ENCODE measurements around the gene PPP1R3F.

Gene PPP1R3F, protein sequence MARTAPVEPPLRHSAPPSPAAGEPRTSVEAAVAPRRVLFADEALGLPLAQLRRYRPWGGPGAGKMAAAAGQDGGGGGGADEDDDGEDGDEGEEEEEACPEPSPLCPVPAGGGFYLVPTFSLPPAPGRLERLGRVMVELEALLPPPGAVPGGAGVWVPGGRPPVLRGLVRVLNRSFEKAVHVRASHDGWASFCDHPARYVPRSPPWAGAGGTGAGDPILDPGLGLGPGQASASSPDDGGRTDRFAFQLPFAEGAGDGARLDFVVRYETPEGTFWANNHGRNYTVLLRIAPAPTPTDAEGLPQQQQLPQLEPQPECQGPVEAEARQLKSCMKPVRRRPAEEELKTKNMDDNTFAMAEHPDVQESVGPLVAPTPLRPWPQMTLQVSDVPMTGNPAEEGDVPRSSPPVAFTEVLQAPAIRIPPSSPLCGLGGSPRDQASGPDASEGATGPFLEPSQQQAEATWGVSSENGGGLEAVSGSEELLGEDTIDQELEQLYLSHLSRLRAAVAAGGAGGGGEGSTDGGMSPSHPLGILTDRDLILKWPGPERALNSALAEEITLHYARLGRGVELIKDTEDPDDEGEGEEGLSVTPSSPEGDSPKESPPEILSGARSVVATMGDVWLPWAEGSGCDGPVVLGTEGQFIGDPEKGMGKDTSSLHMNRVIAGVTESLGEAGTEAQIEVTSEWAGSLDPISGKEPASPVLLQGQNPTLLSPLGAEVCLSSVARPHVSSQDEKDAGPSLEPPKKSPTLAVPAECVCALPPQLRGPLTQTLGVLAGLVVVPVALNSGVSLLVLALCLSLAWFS

GRCh38 chrX:49269767-49270248 lies at the start of gene PPP1R3F:
Gene PPP1R3F, plus strand, starts transcription at chrX:49269793. Its CDS starts 77 bp downstream, at chrX:49269870.
- H3K27ac Mint-ChIP-seq, result peak within 1 kb of the TSS; percentile 99

GRCh38 chrX:49220100-49220499 lies 49.5 kb upstream of the PPP1R3F start:
- Mint-ChIP-seq H3K9me3 (no peaks in the 10 kb centered on the region), H3K27me3 (ENCODE audit: low read depth) (no peaks in the 10 kb centered on the region), H3K4me1 (ENCODE audit: low read depth) (peaks cover 1% of the 10 kb centered on the region), H3K27ac (no peak overlapping the region), H3K36me3 (ENCODE audit: low read depth) (no peaks in the 10 kb centered on the region), H3K4me3 (no peak overlapping the region)

More at GRCh38 chrX:49269767-49270248, at the start of gene PPP1R3F:
- peak within 1 kb of the TSS; percentile 93 for H3K4me3 Mint-ChIP-seq
- H3K27me3 Mint-ChIP-seq (ENCODE audit: low read depth), result no peaks in the 10 kb centered on the region
- H3K4me1 Mint-ChIP-seq (ENCODE audit: low read depth), result peaks cover 37% of the 10 kb centered on the region
- peaks cover 9% of the 10 kb centered on the region for H3K36me3 Mint-ChIP-seq (ENCODE audit: low read depth)
- no peaks in the 10 kb centered on the region for H3K9me3 Mint-ChIP-seq

DNA sequence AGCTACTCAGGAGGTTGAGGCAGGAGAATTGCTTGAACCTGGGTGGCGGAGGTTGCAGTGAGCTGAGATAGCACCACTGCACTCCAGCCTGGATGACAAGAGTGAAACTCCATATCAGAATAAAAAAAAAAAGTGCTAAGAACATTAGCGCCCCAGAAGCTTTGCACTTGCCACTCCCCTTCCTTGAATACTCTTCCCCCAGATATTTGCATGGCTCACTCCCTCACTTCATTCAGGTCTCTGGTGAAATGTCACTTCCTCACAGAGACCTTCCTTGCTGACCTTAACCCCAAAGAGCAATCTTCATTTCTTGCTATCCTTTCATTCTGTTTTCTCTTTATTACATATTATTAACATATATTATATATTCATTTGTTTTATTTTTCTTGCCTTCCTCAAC lies 47.7 kb upstream of the PPP1R3F start:
- Mint-ChIP-seq H3K4me3 (no peak overlapping the region), H3K27ac (no peak overlapping the region), H3K27me3 (ENCODE audit: low read depth) (no peaks in the 10 kb centered on the region), H3K9me3 (no peaks in the 10 kb centered on the region), H3K4me1 (ENCODE audit: low read depth) (peaks cover 1% of the 10 kb centered on the region), H3K36me3 (ENCODE audit: low read depth) (no peaks in the 10 kb centered on the region)

GRCh38 chrX:49225858-49226257 lies 43.7 kb upstream of the PPP1R3F start:
- no peaks in the 10 kb centered on the region for H3K36me3 Mint-ChIP-seq (ENCODE audit: low read depth)
- peaks cover 5% of the 10 kb centered on the region for H3K4me1 Mint-ChIP-seq (ENCODE audit: low read depth)
- H3K9me3 Mint-ChIP-seq, result no peaks in the 10 kb centered on the region
- H3K27ac Mint-ChIP-seq, result no peak overlapping the region
- H3K27me3 Mint-ChIP-seq (ENCODE audit: low read depth), result no peaks in the 10 kb centered on the region
- no peak overlapping the region for H3K4me3 Mint-ChIP-seq

DNA sequence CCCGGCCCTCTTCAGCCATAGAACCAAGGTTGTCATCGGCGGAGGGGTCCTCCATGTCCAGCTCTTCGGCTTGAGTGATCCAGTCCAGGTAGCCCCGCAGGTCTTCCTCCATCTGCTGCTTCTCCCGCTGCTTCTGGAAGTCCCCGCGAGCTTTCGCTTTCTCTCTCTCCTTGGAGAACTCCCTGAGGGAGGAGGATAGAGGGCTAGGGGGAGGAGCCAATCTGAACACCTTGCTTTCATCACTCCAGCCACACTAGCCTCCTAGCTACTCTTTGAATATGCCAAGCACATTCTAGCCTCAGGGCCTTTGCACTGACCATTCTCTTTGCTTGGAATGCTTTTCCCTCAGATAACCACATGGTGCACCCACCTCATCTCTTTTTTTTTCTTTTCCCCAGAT lies 42.6 kb upstream of the PPP1R3F start:
- Mint-ChIP-seq H3K36me3 (ENCODE audit: low read depth) (no peaks in the 10 kb centered on the region), H3K4me1 (ENCODE audit: low read depth) (peaks cover 13% of the 10 kb centered on the region), H3K4me3 (no peak overlapping the region), H3K27ac (no peak overlapping the region), H3K27me3 (ENCODE audit: low read depth) (no peaks in the 10 kb centered on the region), H3K9me3 (no peaks in the 10 kb centered on the region)

- Mint-ChIP-seq H3K4me1 (ENCODE audit: low read depth) (peaks cover 14% of the 10 kb centered on the region), H3K27me3 (ENCODE audit: low read depth) (no peaks in the 10 kb centered on the region), H3K4me3 (no peak overlapping the region), H3K27ac (peak overlapping the region; percentile 26), H3K36me3 (ENCODE audit: low read depth) (no peaks in the 10 kb centered on the region), H3K9me3 (no peaks in the 10 kb centered on the region)
Measured at GRCh38 chrX:49227726-49228125, 41.9 kb upstream of the PPP1R3F start.

DNA sequence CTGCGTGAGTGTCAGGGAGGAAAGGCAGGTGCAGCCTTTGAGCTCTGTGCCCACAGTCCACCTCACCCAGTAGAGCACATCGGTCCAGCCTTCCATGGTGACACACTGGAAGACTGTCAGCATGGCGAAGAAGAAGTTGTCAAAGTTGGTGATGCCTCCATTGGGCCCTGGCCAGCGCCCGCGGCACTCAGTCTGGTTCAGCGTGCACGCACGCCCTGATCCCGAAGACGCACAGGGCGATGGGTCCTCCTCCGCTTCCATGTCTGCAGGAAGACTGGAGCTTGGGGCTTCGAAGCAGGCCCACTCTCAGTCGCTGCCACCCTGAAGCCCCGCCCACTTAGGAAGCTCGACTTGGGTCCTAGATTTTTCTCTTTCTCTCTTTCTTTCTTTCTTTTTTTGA lies 41.4 kb upstream of the PPP1R3F start:
- peaks cover 16% of the 10 kb centered on the region for H3K4me1 Mint-ChIP-seq (ENCODE audit: low read depth)

GRCh38 chrX:49230500-49231232 lies 38.9 kb upstream of the PPP1R3F start:
- peak overlapping the region; percentile 78 for H3K4me3 Mint-ChIP-seq
- H3K4me1 Mint-ChIP-seq (ENCODE audit: low read depth), result peaks cover 18% of the 10 kb centered on the region
- H3K9me3 Mint-ChIP-seq, result no peaks in the 10 kb centered on the region
- no peaks in the 10 kb centered on the region for H3K27me3 Mint-ChIP-seq (ENCODE audit: low read depth)
- H3K27ac Mint-ChIP-seq, result peak overlapping the region; percentile 92
- H3K36me3 Mint-ChIP-seq (ENCODE audit: low read depth), result no peaks in the 10 kb centered on the region

More for the DNA sequence above, 41.4 kb upstream of the PPP1R3F start:
- Mint-ChIP-seq H3K36me3 (ENCODE audit: low read depth) (no peaks in the 10 kb centered on the region), H3K27me3 (ENCODE audit: low read depth) (no peaks in the 10 kb centered on the region), H3K27ac (peak overlapping the region; percentile 26), H3K4me3 (no peak overlapping the region), H3K9me3 (no peaks in the 10 kb centered on the region)

DNA sequence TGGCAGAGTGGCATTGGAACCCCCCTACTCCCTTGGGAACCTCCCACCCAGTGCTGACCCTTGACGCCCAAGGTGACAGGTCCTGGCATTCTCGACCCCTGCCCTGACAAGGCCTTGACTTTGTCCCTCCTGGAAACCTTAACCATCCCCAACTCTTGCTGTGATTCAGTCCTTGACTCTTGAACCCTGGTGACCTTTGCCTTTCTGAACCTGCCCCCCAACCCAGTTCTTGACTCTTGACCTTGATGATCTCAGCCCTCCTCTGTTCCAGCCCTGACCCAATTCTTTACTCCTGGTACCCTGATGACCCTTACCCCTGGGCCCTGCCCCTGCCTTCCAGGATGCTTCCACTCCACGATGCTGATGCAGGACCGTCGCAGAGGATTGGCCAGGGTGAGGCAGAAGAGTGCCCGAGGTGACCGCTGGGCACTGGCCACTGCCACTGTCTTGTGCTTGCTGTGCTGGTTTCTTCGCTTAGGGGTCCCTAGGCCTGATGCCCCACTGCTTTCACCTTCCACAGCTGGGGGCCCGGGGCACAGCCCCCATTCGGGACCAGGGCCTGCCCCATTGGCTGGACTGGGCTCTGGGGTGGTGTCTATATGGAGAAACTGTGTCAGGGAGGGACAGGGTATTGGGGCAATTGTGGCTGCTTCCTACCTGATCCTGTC lies 38.1 kb upstream of the PPP1R3F start:
- Mint-ChIP-seq H3K27ac (peak overlapping the region; percentile 92), H3K27me3 (ENCODE audit: low read depth) (no peaks in the 10 kb centered on the region), H3K4me1 (ENCODE audit: low read depth) (peaks cover 18% of the 10 kb centered on the region), H3K4me3 (peak overlapping the region; percentile 78), H3K36me3 (ENCODE audit: low read depth) (no peaks in the 10 kb centered on the region), H3K9me3 (no peaks in the 10 kb centered on the region)

- H3K36me3 Mint-ChIP-seq (ENCODE audit: low read depth), result peaks cover 6% of the 10 kb centered on the region
- H3K27me3 Mint-ChIP-seq (ENCODE audit: low read depth), result no peaks in the 10 kb centered on the region
- H3K9me3 Mint-ChIP-seq, result no peaks in the 10 kb centered on the region
- peaks cover 28% of the 10 kb centered on the region for H3K4me1 Mint-ChIP-seq (ENCODE audit: low read depth)
- no peak overlapping the region for H3K27ac Mint-ChIP-seq
- H3K4me3 Mint-ChIP-seq, result no peak overlapping the region
Measured at GRCh38 chrX:49232525-49232924, 37.1 kb upstream of the PPP1R3F start.

GRCh38 chrX:49233176-49233575 lies 36.4 kb upstream of the PPP1R3F start, which contains the start of gene CACNA1F:
Gene CACNA1F, minus strand, starts transcription at chrX:49233340. Its CDS starts 31 bp downstream, at chrX:49233309.
- Mint-ChIP-seq H3K27ac (no peak within 1 kb of the TSS), H3K4me1 (ENCODE audit: low read depth) (peaks cover 28% of the 10 kb centered on the region), H3K36me3 (ENCODE audit: low read depth) (peaks cover 6% of the 10 kb centered on the region), H3K9me3 (no peaks in the 10 kb centered on the region), H3K4me3 (no peak within 1 kb of the TSS), H3K27me3 (ENCODE audit: low read depth) (no peaks in the 10 kb centered on the region)

DNA sequence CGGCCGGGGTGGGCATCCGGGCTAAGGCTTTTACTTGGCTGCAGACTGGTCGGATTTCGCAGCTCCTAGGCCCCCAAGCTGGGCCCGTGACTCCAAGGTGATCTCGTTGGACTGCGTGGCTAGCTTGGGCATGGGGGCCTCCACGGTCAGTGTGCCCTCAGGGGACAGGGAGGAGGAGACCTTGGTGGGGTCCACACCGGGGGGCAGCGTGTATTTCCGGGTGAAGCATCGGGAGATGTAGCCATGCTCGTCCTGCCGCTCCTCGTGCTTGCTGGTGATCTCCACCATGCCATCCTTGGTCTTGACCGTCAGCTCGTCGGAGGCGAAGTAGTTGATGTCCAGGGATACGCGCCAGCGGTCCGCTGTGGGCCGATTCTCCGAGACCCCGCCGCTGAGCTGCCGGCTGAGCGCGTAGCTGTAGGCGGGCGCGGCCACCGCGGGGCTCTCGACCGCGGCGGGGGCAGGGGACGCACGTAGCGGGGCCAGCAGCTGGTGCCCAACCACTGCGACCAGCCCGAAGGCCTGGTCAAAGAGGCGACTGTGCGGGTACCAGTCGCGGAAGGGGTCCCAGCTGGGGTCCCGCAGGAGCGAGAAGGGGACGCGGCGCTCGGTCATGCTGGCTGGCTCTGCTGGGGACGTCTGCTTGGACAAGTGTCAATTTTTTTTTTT lies 35.6 kb upstream of the PPP1R3F start:
- no peaks in the 10 kb centered on the region for H3K9me3 Mint-ChIP-seq
- H3K4me3 Mint-ChIP-seq, result no peak overlapping the region
- no peaks in the 10 kb centered on the region for H3K27me3 Mint-ChIP-seq (ENCODE audit: low read depth)
- no peak overlapping the region for H3K27ac Mint-ChIP-seq
- H3K4me1 Mint-ChIP-seq (ENCODE audit: low read depth), result peaks cover 28% of the 10 kb centered on the region
- H3K36me3 Mint-ChIP-seq (ENCODE audit: low read depth), result peaks cover 6% of the 10 kb centered on the region

DNA sequence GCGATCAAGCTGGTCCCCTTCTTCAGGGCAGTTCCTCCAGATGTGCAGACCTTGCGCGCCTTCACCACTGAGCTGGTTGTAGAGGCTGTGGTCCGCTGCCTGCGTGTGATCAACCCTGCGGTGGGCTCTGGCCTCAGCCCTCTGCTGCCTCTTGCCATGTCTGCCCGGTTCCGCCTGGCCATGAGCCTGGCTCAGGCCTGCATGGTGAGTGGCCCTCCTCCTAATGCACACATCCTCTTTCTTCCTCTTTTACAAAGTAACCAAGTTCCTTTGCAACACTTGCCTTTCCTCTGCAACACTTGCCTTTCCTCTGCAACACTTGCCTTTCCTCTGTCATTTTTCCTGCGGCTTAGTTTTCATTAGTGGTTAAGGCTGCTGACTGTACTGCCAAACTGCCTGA lies 32.5 kb upstream of the PPP1R3F start:
- Mint-ChIP-seq H3K27ac (peak overlapping the region; percentile 84), H3K9me3 (no peaks in the 10 kb centered on the region), H3K36me3 (ENCODE audit: low read depth) (peaks cover 11% of the 10 kb centered on the region), H3K4me1 (ENCODE audit: low read depth) (peaks cover 18% of the 10 kb centered on the region), H3K4me3 (peak overlapping the region; percentile 96), H3K27me3 (ENCODE audit: low read depth) (no peaks in the 10 kb centered on the region)
